Measurements from ENCODE around the gene CTBP2.
"Not testable (repeated sequence)": the region's sequence is repeated elsewhere in the genome, so short reads cannot be mapped to it uniquely, and the experiment has no call there.

The CTBP2 gene

GRCh38 chr10:125186431-125187170 lies 26.2 kb upstream of the CTBP2 start:
- DNase-seq = no peak

GRCh38 chr10:125179107-125179506 lies 18.7 kb upstream of the CTBP2 start:
- not testable (repeated sequence) for DNase-seq

GRCh38 chr10:125177641-125178640 lies 17.6 kb upstream of the CTBP2 start:
- no peak for DNase-seq

- DNase-seq = no peak
Measured at GRCh38 chr10:125175807-125176206, 15.4 kb upstream of the CTBP2 start.

GRCh38 chr10:125174360-125174759 lies 14.0 kb upstream of the CTBP2 start:
- DNase-seq = no peak

- no peak for DNase-seq
Measured at GRCh38 chr10:125172694-125173093, 12.3 kb upstream of the CTBP2 start.

- peak; percentile 31 for DNase-seq
Measured at GRCh38 chr10:125171402-125172306, 11.3 kb upstream of the CTBP2 start.

- DNase-seq = no peak
Measured at GRCh38 chr10:125169915-125170314, 9.6 kb upstream of the CTBP2 start.

- no peak for DNase-seq
Measured at GRCh38 chr10:125169279-125169678, 8.9 kb upstream of the CTBP2 start.

- DNase-seq = no peak
Measured at GRCh38 chr10:125166658-125167057, 6.3 kb upstream of the CTBP2 start.

- no peak for DNase-seq
Measured at GRCh38 chr10:125165584-125166573, 5.5 kb upstream of the CTBP2 start.

- DNase-seq = no peak
Measured at GRCh38 chr10:125164421-125164820, 4.1 kb upstream of the CTBP2 start.

- DNase-seq = no peak
Measured at GRCh38 chr10:125163803-125164202, 3.4 kb upstream of the CTBP2 start.

- not testable (repeated sequence) for DNase-seq
Measured at GRCh38 chr10:125163312-125163711, 2.9 kb upstream of the CTBP2 start.

GRCh38 chr10:125162120-125162931 lies 2.0 kb upstream of the CTBP2 start:
- no peak for DNase-seq

- DNase-seq = no peak
Measured at GRCh38 chr10:125161707-125162119, 1.4 kb upstream of the CTBP2 start.

- DNase-seq = peak; percentile 97
Measured at GRCh38 chr10:125160856-125161706, 718 bp upstream of the CTBP2 start.

- DNase-seq = peak; percentile 62
Measured at GRCh38 chr10:125159486-125159931, 854 bp downstream of the CTBP2 start.

Data from hematopoietic multipotent progenitor cell treated with erythropoietin and hydrocortisone succinate and interleukin-3 and kit ligand, for 4 days (in vitro differentiated cells).